B cell (primary cell): ENCODE results near the gene MBNL1. TPM values are rescaled to one million over a fixed set of nuclear protein-coding genes. Genes with fewer than 3 reads are reported as not detected.

Experiments used
- ATAC-seq: fragments of 200-7000 bp; cut with Tn5 transposase; one replicate; pipeline ENCODE4 v1.10.0; 2021; ENCODE audit warnings: low read depth, mild to moderate bottlenecking, moderate number of reproducible peaks, moderate library complexity
- CTCF ChIA-PET: fragments of 350-600 bp; sonication (Branson Sonifier 250); formaldehyde crosslinking; loops from one replicate; lab custom pipeline; 2021; ENCODE audit warnings: antibody characterized with exemption, inconsistent platforms; lab: Charles Lee
- POLR2A ChIA-PET: fragments of 350-600 bp; sonication (Branson Sonifier 250); formaldehyde crosslinking; loops from one replicate; lab custom pipeline; 2021; ENCODE audit warnings: antibody characterized with exemption; lab: Charles Lee
- DNase-seq: peaks from one replicate; pipeline ENCODE4 v3.0.0; 2013
- H2AFZ ChIP-seq: 2 replicates; pipeline ENCODE4 v1.6.1; 2012; ENCODE audit warnings: mild to moderate bottlenecking, low read depth, low read length; ENCODE audit not compliant: insufficient read depth, poor library complexity, severe bottlenecking
- H3K27ac ChIP-seq, 2 donors: 1 replicate in 1 of 2; 2 replicates in 1 of 2; pipeline ENCODE4 v1.5.1; 2012 to 2013; ENCODE audit warnings: low read length in 2 of 2, mild to moderate bottlenecking in 2 of 2, moderate library complexity in 1 of 2
- H3K27me3 ChIP-seq, 4 experiments: fragments of 200-600 bp in 1 of 4; sonication (generic) in 1 of 4; replicated peaks in 1 of 4; 1 replicate in 2 of 4; 2 replicates in 2 of 4; pipeline versions ENCODE4 v1.6.1 to v1.7.0; 2013 to 2016; ENCODE audit warnings: low read length in 3 of 4, mild to moderate bottlenecking in 2 of 4, mixed read lengths in 1 of 4, moderate library complexity in 1 of 4; ENCODE audit not compliant: insufficient read depth in 4 of 4, control insufficient read depth in 3 of 4; ENCODE audit errors: control extremely low read depth in 1 of 4
- H3K36me3 ChIP-seq, 2 experiments: replicated peaks in 1 of 2; 1 replicate in 1 of 2; 2 replicates in 1 of 2; pipeline versions ENCODE4 v1.6.1 to v1.7.1; 2013; ENCODE audit warnings: low read length in 1 of 2; ENCODE audit not compliant: insufficient read depth in 2 of 2, control insufficient read depth in 1 of 2; ENCODE audit errors: control extremely low read depth in 1 of 2, extremely low read depth in 1 of 2
- H3K4me1 ChIP-seq, 2 donors: fragments of 200-600 bp in 1 of 2; sonication (generic) in 1 of 2; 1 replicate in 1 of 2; 2 replicates in 1 of 2; pipeline versions ENCODE4 v1.5.1 to v1.6.1; 2013 to 2017; ENCODE audit warnings: low read length in 2 of 2; ENCODE audit not compliant: control insufficient read depth in 2 of 2, insufficient read depth in 2 of 2
- H3K4me2 ChIP-seq: replicated peaks from 2 replicates; pipeline ENCODE3; 2012; ENCODE audit warnings: mild to moderate bottlenecking, low read depth, low read length; ENCODE audit not compliant: poor library complexity, severe bottlenecking
- H3K4me3 ChIP-seq, 5 experiments: fragments of 200-600 bp in 1 of 5; sonication (generic) in 1 of 5; 1 replicate in 3 of 5; 2 replicates in 2 of 5; pipeline versions ENCODE4 v1.5.1 to v1.7.0; 2011 to 2016; ENCODE audit warnings: low read length in 4 of 5, mild to moderate bottlenecking in 4 of 5, low read depth in 2 of 5, control low read depth in 1 of 5, moderate library complexity in 1 of 5; ENCODE audit not compliant: insufficient read depth in 1 of 5; ENCODE audit errors: control extremely low read depth in 1 of 5, extremely low read depth in 1 of 5
- H3K79me2 ChIP-seq: fragments of 200-600 bp; sonication (generic); one replicate; pipeline ENCODE4 v1.6.0; 2016; ENCODE audit warnings: low read length; ENCODE audit not compliant: control insufficient read depth, insufficient read depth
- H3K9ac ChIP-seq: fragments of 200-600 bp; sonication (generic); 2 replicates; pipeline ENCODE4 v1.6.1; 2017; ENCODE audit warnings: mild to moderate bottlenecking, low read length, moderate library complexity
- H3K9me3 ChIP-seq, 3 donors: one replicate each; pipeline versions ENCODE4 v1.6.1 to v1.7.1; 2013; ENCODE audit warnings: low read length in 2 of 3; ENCODE audit not compliant: control insufficient read depth in 2 of 3, insufficient read depth in 1 of 3; ENCODE audit errors: control extremely low read depth in 1 of 3
- H4K20me1 ChIP-seq: 2 replicates; pipeline ENCODE4 v1.6.0; 2012; ENCODE audit warnings: mild to moderate bottlenecking, low read length; ENCODE audit not compliant: insufficient read depth, control insufficient read depth, poor library complexity, severe bottlenecking
- H3K27ac Mint-ChIP-seq: one replicate; pipeline ENCODE4 v1.8.0; 2021; ENCODE audit warnings: mixed read lengths
- H3K27me3 Mint-ChIP-seq: one replicate; pipeline ENCODE4 v1.8.0; 2021; ENCODE audit warnings: mixed read lengths
- H3K4me1 Mint-ChIP-seq: one replicate; pipeline ENCODE4 v1.8.0; 2021; ENCODE audit warnings: mixed read lengths
- H3K4me3 Mint-ChIP-seq: one replicate; pipeline ENCODE4 v1.8.0; 2021; ENCODE audit warnings: mixed read lengths
- H3K9me3 Mint-ChIP-seq: one replicate; pipeline ENCODE4 v1.8.0; 2022; ENCODE audit warnings: mixed read lengths; ENCODE audit not compliant: insufficient read depth
- EZH2 ChIP-seq: IDR thresholded peaks from 2 replicates; pipeline ENCODE4 v1.6.1; 2012; ENCODE audit warnings: borderline replicate concordance, low read depth, mild to moderate bottlenecking, moderate library complexity, low read length; ENCODE audit not compliant: insufficient read depth, poor library complexity, severe bottlenecking
- WGBS: methylation state at CpG from one replicate; pipeline ENCODE4 v1.1.5; 2013; ENCODE audit warnings: missing lambda C conversion rate; ENCODE audit not compliant: insufficient coverage; 5-methylcytosine and 5-hydroxymethylcytosine counted together
- intact Hi-C: fragments of 100-400 bp; cut with micrococcal nuclease; formaldehyde crosslinking; loops from one replicate; pipeline ENCODE4 v1.10.0; 2022
- polyA plus RNA-seq: library from polyadenylated mRNA; depleted of rRNA; stranded (reverse); fragments of >200 nt; gene quantifications from 2 replicates; pipeline ENCODE4 v1.2.3, GENCODE V29; 2012
- total RNA-seq, 2 donors: library from RNA; stranded (reverse); fragments of 120-200 nt in 1 of 2; gene quantifications; 1 replicate in 1 of 2; 2 replicates in 1 of 2; pipeline versions ENCODE4 v1.2.3 to v1.2.4, GENCODE V29; 2013 to 2022
- TF ChIP-seq, protein P1 (sequence below): fragments of 200-600 bp; IDR thresholded peaks from one replicate; pipeline ENCODE4 v1.8.0; 2022; ENCODE audit warnings: antibody characterized with exemption, mild to moderate bottlenecking

The MBNL1 gene
- total and polyA plus RNA-seq, 2 donors (not counting 1 experiment from before 2014, with no cell fraction given): 195 to 505 TPM

- H3K36me3 ChIP-seq: no peaks in the 10 kb centered on the region
- Mint-ChIP-seq H3K4me1 (peaks cover 71% of the 10 kb centered on the region), H3K4me3 (peak overlapping the region; percentile 72), H3K27me3 (no peaks in the 10 kb centered on the region), H3K9me3 (no peaks in the 10 kb centered on the region), H3K27ac (peak overlapping the region; percentile 89)
- peaks cover 89% of the 10 kb centered on the region for H3K79me2 ChIP-seq
- WGBS: 30% methylated on average over 2 of the region's 7 CpGs
- peak overlapping the region; percentile 70 for H3K4me2 ChIP-seq
- H4K20me1 ChIP-seq: peaks cover 3% of the 10 kb centered on the region
- peak overlapping the region; percentile 15 for H3K9ac ChIP-seq
- no peaks in the 10 kb centered on the region for H3K27me3 ChIP-seq
- ATAC-seq (peak; percentile 10), DNase-seq (no peak)
- H3K4me1 ChIP-seq: peaks cover 62 to 65% of the 10 kb centered on the region in 2 donors
- peak overlapping the region in 1 of 5 experiments; percentile 23 for H3K4me3 ChIP-seq
- H2AFZ ChIP-seq: peak overlapping the region; percentile 18
- H3K27ac ChIP-seq: peak overlapping the region; percentile 22 to 59
- ChIA-PET POLR2A (interaction anchor here (1.5 to 3.7 kb wide), 2 partner anchors 10 to 61 kb away, joined by 3 to 40 read pairs; partner anchors contain the start of gene MBNL1), CTCF (interaction anchor here (0.5 to 2.8 kb wide), 5 partner anchors 10 to 213 kb away, joined by 3 to 11 read pairs (median 4); partner anchors contain the start of gene MBNL1)
- no peaks in the 10 kb centered on the region for H3K9me3 ChIP-seq
- TF ChIP-seq, protein P1, sequence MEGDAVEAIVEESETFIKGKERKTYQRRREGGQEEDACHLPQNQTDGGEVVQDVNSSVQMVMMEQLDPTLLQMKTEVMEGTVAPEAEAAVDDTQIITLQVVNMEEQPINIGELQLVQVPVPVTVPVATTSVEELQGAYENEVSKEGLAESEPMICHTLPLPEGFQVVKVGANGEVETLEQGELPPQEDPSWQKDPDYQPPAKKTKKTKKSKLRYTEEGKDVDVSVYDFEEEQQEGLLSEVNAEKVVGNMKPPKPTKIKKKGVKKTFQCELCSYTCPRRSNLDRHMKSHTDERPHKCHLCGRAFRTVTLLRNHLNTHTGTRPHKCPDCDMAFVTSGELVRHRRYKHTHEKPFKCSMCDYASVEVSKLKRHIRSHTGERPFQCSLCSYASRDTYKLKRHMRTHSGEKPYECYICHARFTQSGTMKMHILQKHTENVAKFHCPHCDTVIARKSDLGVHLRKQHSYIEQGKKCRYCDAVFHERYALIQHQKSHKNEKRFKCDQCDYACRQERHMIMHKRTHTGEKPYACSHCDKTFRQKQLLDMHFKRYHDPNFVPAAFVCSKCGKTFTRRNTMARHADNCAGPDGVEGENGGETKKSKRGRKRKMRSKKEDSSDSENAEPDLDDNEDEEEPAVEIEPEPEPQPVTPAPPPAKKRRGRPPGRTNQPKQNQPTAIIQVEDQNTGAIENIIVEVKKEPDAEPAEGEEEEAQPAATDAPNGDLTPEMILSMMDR: no peak
- TF ChIP-seq EZH2: no peak
- intact Hi-C loops: loop anchor here (1.0 kb wide), 1 partner anchor 10 kb away; the partner anchor contains the start of gene MBNL1
Observed at GRCh38 chr3:152258448-152259393, 10.0 kb upstream of the MBNL1 start.
